DMS153 (cell line): ENCODE results near the gene HIF3A.
"Not testable (repeated sequence)": the region's sequence is repeated elsewhere in the genome, so short reads cannot be mapped to it uniquely, and the experiment has no call there.

ENCODE experiments used
- DNase-seq: peaks from one replicate; lab custom pipeline; 2025; lab: John Stamatoyannopoulos, UW

HIF3A gene

GRCh38 chr19:46294494-46294893 lies 2.3 kb upstream of the HIF3A start:
- DNase-seq: no peak

DNA sequence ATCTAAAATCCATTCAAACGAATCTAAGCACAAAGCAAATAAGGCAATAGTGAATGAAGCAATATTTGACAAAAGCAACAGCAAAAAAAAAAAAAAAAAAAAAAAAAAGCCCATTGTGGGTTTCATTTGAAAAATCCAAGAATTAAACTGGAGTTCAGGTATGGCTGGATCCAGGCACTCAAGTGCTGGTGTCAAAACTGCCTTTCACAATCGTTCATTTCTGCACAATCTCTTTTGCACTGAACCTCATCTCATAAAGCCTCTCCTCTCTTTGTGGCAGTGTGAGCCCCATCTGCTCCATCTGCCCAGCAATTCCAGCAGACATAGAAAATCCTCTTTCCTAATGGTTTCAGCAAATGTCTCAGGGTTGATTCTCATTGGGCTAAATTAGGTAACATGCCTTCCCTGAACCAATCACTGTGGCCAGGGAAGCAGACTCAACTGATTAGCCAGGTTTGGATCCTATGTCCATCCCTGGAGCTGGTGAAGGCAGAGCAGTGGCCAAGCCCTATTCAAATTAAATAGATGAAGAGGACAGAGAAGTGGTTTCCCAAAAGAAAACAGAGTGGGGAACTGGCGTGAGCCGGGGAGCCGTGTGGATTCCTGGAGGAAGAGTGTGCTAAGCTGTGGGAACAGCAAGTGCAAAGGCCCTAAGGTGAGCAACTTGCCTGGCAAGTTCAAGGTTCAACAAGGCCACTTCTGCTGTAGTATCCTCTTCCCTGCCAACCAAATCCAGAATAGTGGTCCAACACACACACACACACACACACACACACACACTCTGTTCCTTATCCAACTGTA lies 1.2 kb upstream of the HIF3A start:
- DNase-seq: no peak

DNA sequence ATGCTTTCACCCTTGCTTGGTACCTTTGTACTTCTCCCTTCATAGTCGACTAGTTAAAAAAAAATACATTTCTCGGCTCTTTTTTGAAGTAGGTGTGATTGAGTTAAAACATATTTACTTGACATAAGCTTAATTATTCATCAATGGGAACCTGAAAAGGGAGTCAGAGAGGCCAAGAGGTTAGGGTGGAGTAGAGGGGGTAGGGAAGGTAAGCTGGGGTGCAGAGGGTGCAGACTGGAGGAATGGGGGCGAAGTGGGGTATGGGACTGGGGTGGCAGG lies 701 bp upstream of the HIF3A start:
- no peak for DNase-seq

DNA sequence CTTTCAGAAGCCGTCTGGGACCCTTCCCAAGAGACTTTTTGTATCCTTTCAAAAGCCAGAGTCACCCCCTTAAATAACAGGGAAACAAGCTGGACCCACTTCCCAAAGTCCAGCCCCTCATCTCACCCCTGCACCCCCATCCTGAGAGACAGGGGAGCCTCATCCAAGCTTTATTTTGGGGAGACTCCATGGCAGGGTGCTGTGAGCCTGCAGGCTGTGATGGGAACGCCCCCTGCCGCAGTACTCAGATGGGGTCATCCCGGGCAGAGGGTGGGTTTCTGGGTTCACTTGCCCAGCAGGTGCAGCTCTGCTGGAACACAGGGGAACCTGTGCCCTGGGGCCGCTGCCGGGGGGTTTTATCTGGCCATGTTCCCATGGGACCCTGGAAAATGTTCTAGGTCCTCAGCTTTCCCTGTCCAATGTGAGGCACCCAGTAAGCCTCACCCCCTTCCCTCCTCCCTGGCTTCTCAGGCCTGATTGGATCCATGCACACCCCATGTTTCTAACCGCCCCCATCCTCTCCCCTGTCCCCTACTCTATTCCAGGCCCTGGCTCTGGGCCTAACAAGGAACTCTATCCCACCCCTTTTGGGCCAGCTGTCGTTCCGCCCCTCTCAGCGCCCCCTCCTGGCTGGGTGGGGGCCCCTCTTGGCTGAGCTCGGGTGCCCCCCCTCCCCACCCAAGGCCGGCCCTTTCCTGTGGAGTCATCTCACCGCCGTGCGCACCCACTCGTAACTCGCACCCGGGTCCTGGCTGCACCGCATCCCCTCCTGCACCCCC lies 1.0 kb downstream of the HIF3A start:
- no peak for DNase-seq

DNA sequence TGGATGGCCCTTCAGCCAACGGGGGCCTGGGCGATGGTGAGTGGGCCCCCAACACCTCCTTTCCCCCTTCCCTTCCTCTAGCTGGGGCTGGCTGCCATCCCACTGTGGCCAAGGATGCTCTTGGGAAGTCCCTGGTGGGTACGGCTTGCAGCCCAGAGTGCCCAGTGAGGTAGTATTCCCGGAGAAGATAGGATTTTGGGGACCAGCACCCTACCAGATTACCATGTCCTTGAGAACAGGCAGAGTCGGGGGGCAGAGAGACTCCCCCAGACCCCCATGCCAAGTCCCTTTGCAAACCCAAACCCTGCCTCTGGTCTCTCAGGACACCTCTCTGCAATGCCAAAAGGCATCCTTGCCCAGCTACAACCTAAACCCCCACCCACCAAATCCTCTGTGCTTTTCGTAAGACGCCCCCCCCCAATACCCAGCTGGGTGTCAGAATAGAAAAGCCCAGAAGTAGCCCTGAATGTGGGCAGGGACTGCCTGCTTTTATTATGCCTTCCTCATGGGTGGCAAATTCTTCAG lies 1.7 kb downstream of the HIF3A start:
- no peak for DNase-seq

DNA sequence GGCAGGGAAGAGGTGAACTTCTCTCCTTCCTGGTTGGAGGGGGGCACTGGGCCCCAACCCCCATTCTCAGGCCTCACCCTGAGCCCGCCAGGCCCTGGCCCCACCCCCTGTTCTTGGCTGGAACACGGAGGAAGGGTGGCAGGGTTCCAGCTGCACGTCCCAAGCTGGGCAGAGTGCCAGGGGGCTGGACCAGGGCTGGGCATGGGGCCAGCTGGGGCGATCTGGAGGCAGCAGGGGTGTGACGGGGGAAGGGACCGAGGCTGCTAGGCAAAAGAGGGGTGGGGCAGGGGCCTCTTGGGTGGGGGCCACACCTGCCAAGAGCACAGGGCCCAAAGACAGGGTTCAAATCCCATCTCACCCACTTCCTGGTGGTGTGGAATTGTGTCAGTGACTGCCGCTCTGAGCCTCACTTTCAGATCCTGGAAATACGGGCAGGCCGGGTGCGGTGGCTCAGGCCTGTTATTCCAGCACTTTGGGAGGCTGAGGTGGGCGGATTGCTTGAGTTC lies 2.2 kb downstream of the HIF3A start:
- peak; percentile 95 for DNase-seq

GRCh38 chr19:46299695-46300094 lies 2.9 kb downstream of the HIF3A start:
- DNase-seq: no peak

DNA sequence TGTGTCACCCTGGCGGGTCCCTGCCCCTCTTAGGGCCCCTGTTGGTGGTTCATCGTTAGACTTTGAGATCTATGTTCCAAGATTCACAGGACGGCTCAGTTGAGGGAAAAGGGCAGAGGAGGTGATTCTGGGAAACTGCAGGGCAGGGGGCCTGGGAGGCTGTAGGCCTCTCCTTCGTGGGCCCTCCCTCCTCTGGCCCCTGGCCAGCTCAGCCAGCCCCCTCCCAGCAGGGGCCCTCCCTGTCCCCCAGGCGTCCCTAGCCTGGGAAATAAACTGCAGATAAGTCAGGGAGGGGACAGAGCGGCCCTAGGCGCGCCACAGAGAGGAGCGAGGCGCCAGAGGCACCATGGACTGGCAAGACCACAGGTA lies 6.5 kb downstream of the HIF3A start:
- DNase-seq: no peak

DNA sequence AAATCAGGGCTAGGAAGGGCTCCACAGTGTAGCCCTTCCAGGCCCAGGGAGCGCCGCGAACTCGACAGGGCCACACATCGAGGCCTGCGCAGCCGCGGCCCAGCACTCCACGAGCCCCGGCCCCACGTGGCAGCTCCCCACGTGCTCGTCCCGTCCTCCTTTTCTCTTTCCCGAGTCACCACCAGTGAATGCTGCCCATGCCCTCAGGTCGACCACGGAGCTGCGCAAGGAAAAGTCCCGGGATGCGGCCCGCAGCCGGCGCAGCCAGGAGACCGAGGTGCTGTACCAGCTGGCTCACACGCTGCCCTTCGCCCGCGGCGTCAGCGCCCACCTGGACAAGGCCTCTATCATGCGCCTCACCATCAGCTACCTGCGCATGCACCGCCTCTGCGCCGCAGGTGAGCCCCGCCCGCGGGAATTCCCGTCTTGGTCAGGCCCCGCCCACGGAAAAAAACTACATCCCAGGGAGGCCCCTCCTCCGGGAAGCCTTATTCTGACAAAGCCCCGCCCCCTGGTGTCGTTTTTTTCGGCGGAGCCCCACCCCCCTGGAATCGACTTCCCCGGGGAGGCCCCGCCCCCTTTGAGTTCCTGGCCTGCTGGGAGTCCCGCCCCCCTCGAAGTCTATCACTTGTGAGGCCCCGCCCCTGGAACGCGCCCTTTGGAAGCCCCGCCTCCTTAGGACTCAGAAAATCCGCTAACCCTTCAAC lies 7.0 kb downstream of the HIF3A start:
- DNase-seq: no peak

DNA sequence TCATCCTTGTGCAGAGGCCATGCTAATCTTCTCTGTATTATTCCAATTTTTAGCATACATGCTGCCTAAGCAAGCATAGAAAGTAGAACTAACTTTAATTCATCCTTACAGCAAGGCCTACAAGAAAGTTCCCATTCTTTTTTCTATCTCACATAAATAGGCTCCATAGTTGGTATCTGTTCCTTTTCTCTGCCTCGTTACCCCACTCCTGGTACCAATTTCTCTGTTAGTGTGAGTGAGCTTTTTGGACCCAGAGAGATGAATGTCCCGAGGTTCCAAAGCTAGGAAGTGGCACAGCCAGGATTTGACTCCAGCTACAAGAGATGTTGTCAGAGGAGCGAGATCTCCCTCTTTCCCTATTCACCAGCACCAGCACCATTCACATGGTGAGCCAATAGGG lies 9.7 kb downstream of the HIF3A start:
- DNase-seq: no peak

DNA sequence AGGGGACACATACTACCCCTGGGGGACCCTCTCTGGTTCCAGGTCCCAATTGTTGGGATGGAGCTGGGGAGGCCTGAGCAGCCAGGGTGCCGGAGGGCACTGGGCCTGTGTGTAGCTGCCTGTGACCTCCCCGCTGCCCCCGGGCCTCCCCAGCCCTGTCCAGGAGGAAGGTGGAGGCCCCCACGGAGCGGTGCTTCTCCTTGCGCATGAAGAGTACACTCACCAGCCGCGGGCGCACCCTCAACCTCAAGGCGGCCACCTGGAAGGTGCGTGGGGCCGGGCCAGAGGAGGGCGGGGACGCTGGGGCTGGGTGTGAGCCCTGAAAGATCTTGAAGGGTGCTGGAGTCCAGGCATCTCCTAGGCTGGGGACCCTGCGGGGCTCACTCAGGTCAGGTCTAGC lies 11.7 kb downstream of the HIF3A start:
- no peak for DNase-seq

DNA sequence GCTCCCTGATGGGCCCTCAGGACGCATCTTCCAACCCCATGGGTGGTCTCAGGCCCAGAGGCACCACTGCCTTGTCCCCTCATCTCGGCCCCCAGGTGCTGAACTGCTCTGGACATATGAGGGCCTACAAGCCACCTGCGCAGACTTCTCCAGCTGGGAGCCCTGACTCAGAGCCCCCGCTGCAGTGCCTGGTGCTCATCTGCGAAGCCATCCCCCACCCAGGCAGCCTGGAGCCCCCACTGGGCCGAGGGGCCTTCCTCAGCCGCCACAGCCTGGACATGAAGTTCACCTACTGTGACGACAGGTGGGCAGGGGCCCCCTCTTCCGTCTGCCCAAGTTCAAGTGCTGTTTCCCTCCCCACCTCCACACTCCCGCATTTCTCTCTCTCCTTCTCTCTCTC lies 12.2 kb downstream of the HIF3A start:
- no peak for DNase-seq

DNA sequence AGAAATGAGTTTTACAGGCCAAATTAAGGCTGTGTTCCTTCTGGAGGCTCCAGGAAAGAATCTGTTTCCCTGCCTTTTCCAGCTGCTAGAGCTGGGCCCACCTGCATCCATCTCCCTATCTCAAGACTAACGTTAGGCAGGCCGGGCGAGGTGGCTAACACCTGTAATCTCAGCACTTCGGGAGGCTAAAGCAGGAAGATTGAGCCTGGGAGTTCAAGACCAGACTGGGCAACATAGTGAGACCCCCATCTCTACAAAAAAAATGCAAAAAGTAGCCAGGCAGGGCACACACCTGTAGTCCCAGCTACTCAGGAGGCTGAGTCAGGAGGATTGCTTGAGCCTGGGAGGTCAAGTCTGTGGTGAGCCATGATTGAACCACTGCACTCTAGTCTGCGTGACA lies 14.6 kb downstream of the HIF3A start:
- DNase-seq: no peak

- not testable (repeated sequence) for DNase-seq
Observed at GRCh38 chr19:46313540-46314469, 17.0 kb downstream of the HIF3A start.

DNA sequence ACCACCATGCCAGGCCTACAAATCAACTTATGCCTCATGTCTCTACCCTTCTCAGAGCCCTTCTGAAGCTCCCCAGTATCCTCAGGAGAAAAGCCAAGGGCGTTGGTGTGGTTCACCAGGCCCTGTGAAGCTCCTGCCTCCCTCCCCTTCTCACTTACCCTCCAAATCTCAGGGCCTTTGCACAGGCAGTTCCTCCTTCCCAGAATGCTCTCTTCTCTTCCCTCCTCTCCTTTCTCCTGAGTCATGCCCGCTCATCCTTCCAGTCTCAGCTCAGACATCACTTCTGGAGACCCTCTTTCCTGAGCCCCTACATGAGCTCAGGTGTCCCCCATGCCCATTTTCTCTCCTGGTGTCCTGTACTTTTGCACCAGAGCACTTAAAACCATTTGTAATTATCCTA lies 20.5 kb downstream of the HIF3A start:
- DNase-seq: no peak

- no peak for DNase-seq
Observed at GRCh38 chr19:46319613-46320012, 22.8 kb downstream of the HIF3A start.

GRCh38 chr19:46320559-46320958 lies 23.7 kb downstream of the HIF3A start:
- DNase-seq: no peak

- no peak for DNase-seq
Observed at GRCh38 chr19:46321653-46322052, 24.8 kb downstream of the HIF3A start.

GRCh38 chr19:46323227-46323626 lies 26.4 kb downstream of the HIF3A start:
- DNase-seq: not testable (repeated sequence)

- DNase-seq: no peak
Observed at GRCh38 chr19:46324277-46324676, 27.4 kb downstream of the HIF3A start.

DNA sequence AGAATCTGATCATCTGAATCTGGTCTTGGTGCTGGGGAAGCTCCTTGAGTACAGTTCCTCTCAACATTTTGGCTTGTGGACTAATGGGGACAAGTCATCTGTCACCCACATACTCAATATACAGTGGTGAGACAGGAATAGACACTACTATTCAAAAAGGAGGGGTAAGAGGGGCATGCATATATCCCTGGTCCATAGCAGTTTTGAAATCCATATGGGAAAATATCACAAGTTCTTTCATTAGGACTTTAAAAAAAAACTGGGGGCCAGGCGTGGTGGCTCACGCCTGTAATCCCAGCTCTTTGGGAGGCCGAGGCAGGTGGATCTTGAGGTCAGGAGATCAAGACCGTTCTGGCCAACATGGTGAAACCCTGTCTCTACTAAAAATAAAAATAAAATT lies 29.8 kb downstream of the HIF3A start:
- no peak for DNase-seq

DNA sequence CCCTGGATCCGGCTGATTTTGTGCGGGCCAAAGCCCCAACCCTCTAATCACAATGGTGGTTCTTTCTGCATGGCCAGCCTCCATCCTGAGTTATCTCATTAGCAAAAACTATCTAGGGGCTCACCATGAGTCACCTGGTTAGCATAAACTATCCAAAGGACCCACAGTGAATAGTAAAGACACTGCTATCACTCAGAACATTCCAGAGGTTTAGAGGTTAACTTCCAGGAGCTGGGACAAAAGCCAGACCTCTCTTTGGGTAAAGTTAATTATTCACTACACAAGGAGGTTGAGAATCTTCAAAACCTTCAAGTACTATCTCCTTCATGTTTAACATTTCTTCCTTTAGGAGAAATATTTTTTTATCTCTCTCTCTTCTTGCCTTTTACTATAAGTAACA lies 31.2 kb downstream of the HIF3A start:
- no peak for DNase-seq
